ENCODE results near the gene UNC119B.

DNA sequence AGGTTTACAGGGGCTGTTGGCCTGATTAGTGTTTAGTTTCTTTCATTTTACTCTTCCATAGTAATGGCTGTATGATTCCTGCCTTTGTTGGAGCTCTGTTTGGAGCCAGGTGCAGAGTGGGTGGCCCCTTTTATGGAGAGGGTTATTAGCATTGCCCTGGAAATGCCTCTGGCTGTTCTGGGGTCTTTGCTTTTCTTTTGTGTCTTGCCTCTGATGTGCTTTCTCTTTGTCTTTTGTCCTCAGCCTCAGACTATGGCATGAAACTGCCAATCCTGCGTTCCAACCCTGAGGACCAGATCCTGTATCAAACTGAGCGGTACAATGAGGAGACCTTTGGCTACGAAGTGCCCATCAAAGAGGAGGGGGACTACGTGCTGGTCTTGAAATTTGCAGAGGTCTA lies 16.4 kb upstream of the UNC119B start:
- TF ChIP-seq ATF3 (IDR thresholded peaks at IDR 0.05) (no peak), RAD21 (IDR thresholded peaks at IDR 0.05) (no peak), JUND (IDR thresholded peaks at IDR 0.05) (no peak), EGR1 (IDR thresholded peaks at IDR 0.05; ENCODE audit: low read depth in 2 of 2) (no peak), TAF1 (conservative IDR thresholded peaks at IDR 0.05) (no peak), YY1 (IDR thresholded peaks at IDR 0.05) (no peak), RXRA (IDR thresholded peaks at IDR 0.05) (no peak), ZBTB33 (IDR thresholded peaks at IDR 0.05) (no peak), SP1 (IDR thresholded peaks at IDR 0.05) (no peak), HNF4G (IDR thresholded peaks at IDR 0.05) (no peak), GABPA (IDR thresholded peaks at IDR 0.05 in 1 of 2, conservative IDR thresholded peaks at IDR 0.05 in 1 of 2) (no peak), FOXA1 (IDR thresholded peaks at IDR 0.05) (no peak)
- TF ChIP-seq, protein P1, sequence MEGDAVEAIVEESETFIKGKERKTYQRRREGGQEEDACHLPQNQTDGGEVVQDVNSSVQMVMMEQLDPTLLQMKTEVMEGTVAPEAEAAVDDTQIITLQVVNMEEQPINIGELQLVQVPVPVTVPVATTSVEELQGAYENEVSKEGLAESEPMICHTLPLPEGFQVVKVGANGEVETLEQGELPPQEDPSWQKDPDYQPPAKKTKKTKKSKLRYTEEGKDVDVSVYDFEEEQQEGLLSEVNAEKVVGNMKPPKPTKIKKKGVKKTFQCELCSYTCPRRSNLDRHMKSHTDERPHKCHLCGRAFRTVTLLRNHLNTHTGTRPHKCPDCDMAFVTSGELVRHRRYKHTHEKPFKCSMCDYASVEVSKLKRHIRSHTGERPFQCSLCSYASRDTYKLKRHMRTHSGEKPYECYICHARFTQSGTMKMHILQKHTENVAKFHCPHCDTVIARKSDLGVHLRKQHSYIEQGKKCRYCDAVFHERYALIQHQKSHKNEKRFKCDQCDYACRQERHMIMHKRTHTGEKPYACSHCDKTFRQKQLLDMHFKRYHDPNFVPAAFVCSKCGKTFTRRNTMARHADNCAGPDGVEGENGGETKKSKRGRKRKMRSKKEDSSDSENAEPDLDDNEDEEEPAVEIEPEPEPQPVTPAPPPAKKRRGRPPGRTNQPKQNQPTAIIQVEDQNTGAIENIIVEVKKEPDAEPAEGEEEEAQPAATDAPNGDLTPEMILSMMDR (IDR thresholded peaks at IDR 0.05; ENCODE audit: low read depth, low read length, missing input control): no peak
- TF ChIP-seq, protein P2, sequence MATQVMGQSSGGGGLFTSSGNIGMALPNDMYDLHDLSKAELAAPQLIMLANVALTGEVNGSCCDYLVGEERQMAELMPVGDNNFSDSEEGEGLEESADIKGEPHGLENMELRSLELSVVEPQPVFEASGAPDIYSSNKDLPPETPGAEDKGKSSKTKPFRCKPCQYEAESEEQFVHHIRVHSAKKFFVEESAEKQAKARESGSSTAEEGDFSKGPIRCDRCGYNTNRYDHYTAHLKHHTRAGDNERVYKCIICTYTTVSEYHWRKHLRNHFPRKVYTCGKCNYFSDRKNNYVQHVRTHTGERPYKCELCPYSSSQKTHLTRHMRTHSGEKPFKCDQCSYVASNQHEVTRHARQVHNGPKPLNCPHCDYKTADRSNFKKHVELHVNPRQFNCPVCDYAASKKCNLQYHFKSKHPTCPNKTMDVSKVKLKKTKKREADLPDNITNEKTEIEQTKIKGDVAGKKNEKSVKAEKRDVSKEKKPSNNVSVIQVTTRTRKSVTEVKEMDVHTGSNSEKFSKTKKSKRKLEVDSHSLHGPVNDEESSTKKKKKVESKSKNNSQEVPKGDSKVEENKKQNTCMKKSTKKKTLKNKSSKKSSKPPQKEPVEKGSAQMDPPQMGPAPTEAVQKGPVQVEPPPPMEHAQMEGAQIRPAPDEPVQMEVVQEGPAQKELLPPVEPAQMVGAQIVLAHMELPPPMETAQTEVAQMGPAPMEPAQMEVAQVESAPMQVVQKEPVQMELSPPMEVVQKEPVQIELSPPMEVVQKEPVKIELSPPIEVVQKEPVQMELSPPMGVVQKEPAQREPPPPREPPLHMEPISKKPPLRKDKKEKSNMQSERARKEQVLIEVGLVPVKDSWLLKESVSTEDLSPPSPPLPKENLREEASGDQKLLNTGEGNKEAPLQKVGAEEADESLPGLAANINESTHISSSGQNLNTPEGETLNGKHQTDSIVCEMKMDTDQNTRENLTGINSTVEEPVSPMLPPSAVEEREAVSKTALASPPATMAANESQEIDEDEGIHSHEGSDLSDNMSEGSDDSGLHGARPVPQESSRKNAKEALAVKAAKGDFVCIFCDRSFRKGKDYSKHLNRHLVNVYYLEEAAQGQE (IDR thresholded peaks at IDR 0.05): no peak

Measured in liver (tissue), 3 donors.